T1000 (cell line): ENCODE measurements around the gene TRAFD1.

ENCODE experiments used
- DNase-seq: peaks from one replicate; lab custom pipeline; 2025; ENCODE audit warnings: mixed read lengths; lab: John Stamatoyannopoulos, UW

The TRAFD1 gene

DNA sequence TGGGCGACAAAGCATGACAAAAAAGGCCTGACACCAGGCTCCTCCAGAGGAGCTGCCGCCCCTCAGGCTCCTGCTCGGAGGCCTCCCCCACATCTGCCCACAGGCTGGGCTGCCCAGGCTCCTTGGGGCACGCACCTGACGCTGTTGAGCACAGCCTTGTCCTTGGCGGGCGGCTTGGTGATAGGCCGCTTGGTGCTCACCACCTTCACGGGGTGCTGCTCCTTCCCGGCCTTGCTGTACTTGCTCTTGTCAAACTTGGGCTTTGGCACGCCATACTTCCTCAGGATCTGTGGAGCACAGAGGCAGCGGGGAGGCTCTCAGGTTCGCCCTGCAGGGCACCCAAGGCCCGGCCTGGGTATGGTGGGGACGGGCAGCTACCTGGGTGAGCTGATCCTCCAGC is 53.4 kb downstream of the TRAFD1 start:
- DNase-seq: no peak

- DNase-seq: no peak
These were observed 54.0 kb downstream of the TRAFD1 start for GRCh38 chr12:112179341-112179740.

DNA sequence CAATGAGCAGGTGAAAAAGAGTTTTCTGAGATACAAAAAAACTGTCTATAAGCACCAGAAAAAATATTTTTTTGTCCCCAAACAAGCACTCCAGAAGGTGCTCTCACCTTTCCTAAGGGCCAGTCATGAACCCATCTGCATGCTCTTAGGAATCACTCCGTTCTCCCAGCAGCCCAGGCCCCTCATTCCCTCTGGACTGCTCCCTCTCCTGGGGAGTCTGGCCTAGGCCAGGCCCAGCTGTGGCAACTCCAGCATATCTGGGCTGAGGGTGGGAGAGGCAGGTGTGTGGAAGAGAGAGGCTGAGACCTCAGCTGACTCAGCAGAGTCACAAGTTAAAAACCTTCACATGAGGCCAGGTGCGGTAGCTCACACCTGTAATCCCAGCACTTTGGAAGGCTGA is 54.6 kb downstream of the TRAFD1 start:
- DNase-seq: no peak

DNA sequence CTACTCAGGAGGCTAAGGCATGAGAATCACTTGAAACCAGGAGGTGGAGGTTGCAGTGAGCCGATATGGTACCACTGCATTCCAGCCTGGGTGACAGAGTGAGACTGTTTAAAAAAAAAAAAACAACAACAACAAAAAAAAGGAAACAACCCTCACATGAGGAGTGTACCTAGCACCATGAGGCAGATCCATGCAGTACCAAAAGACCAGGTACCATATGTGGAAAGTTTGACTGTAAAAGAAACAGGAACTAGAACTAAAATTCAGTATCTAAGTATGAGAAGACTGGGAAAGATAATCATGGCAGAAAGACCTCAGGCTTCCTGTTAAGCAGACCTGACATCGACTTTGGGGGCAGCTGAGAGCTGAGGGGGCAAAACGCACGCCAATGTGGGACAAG is 55.1 kb downstream of the TRAFD1 start:
- DNase-seq: no peak

DNA sequence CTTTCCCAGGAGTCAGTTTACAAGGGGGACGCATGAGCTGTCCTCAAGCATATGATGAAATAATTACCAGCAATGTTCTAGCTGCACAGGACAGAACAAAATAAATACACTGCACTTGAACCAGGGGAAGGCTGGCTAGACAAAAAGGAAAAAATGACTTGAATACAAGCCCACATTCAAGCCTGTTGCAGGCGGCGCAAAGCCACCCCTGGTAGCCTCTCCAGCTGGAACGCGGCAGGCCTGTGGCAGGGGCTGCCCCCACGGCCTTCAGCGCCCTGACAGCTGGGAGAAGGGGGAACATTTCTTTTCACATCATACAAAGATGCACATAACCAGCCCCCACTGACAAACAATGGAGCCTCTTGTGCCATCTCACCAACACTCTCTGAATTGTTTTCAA is 57.1 kb downstream of the TRAFD1 start:
- no peak for DNase-seq

DNA sequence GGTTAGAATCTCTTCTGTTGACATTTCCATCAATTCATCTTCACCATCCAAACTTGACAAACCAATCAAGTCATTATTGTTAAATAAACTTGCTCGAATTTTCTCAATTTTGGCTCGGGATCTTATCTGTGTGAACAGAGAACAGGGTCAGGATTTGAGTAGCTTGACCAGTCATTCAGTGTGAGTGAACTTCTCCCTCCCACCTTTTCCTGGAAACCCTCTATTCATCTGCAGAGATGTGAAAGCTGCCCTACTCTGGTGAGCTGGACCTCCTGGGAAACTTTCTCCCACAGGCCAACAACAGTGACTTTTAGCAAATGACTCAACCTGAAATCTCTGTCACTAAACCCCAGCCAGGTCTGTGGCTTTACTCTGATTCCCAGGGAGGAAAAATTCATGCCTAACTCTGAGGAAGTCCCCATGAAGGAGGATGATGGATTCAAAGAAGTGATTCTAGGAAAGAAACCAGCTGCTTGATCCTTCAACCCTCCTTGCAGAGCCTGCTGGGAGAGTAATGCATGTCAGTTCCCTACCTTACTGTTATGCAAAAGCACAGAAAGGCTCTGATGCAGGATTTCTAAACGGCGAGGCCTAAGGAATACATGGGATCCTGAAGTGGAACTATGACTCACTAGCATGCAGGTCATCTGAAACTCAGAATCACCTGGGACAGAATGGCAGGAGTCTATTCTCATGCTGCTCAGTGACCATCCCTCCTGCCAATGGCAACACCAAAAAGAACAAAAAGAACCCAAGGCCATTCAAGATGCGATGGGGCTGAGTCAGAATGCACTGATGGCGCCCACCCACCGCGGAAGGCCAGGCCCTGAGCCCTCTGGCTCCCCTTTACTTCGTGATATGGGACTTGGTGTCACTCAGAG is 58.0 kb downstream of the TRAFD1 start:
- no peak for DNase-seq

GRCh38 chr12:112184056-112184887 is 58.9 kb downstream of the TRAFD1 start:
- DNase-seq: no peak

DNA sequence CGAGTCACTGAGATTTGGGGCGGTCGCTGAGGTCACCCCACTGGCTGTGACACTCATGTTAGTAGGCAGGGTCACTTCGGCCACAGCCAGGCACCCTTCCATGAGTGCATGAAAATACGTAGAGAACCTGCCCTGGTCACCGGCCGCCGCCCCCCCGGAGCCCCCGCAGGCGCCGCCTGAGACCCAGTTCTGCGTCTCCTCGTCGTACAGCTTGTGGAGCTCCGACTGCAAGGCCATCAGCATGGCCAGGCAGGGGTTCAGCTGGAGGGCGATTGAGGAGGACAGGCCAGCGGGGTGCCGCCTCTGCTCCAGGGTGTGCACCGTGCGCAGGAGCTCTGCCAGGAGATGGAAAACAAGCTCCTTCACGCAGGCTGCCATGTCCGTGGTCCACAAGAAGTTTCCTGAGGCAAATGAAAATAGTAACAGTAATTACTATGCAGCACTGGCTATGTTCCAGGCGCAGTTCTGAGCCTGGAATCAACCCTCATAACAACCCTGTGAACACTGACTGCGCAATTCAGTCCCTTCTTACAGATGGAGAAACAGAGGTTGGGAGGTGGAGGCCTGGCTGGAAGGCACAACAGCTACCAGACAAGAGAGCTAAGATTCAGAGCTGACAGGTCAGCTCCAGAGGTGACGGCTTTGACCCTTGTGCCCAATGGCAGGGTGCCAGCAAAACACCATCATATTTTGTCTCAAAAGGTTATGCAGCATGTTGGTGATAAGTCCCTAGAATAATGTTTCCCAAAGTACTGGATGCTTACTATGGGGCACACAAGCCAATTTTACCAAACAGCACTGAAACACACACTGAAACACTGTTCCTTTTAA is 59.9 kb downstream of the TRAFD1 start:
- DNase-seq: no peak

DNA sequence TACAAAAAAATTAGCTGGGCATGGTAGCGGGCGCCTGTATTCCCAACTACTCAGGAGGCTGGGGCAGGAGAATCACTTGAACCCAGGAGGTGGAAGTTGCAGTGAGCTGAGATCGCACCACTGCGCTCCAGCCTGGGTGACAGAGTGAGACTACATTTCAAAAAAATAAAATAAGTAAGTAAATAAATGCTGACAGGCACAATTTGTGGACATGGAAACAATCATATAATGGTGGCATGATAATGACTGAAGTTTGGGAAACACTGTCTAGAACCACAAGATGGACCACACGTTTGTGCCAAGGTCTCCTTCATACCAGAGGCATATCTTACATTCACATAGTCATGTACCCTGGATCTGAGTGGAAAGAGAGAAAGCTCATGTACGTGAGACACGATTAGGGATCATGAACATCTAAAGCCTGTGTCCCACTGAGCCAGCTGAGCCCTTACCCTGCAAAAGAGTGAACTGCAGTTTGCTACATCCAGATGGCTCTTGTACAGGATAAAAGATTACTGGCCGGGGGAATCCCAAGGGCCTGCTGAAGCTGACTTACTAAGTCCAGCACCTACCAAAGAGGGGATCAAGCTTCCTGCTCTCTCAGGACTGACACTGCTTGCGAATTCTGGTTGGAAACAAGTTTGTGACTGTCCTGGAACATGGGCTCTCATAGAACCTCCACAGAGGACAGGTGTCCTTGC is 62.9 kb downstream of the TRAFD1 start:
- no peak for DNase-seq

GRCh38 chr12:112190231-112191025 is 65.1 kb downstream of the TRAFD1 start:
- no peak for DNase-seq

DNA sequence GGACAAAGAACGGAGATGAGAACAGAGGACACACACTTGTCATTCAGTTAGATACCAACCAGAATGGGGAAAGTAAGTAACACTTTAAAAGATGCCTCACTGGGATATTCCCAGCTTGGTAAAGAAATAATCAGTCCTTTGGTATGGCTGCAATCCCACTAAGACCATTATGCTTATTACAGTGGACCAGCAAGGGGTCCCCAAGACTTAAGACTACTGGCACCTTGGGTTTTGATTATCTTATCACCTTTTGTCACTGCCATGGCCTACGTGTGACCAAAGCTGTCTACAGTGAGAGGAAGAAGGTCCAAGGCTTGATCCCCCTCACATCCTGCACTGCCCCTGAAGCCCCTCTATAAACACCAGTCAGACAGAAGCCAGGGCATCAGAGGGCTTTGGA is 65.8 kb downstream of the TRAFD1 start:
- no peak for DNase-seq

DNA sequence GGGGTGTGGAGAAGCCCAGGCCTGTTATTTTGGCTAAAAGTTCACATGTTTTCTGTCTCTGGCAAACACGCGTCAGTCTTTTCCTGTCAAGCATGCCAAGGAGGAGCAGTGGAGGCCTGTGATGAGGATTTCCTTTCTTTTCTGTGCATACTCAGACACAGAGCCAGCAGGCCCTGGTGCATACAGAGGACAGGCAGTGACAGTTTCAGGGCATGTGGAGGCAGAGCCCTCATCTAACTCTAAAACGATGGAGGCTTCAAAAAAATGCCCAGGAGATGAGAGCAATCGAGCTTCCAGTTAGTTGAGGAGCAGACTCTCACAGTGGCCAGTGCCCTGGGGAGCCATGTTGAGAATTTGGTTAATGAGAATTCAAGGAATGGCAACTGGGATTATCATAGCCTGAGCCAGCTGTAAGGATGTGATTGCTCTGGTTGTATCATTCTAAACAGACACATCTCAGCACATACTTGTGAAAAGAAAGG is 66.5 kb downstream of the TRAFD1 start:
- no peak for DNase-seq

DNA sequence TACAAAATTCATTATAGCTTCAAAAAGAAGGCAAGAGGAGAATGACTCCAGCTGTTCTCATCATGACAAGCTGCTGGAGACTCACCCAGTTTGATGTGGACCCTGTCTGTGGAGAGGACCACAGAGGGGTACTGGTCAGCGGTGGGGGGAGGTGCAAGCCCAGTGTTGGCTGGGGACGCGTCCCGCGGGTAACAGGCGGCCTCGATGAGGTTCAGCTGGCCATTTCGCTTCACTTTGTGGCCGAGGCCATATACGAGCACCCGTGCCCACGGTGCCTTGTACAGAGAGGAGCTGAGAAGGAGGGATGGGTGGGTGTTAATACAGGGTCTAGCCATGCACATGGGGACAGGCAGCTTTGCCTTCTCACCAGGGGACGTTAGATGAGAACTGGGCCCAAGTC is 67.1 kb downstream of the TRAFD1 start:
- no peak for DNase-seq

- no peak for DNase-seq
These were observed 69.4 kb downstream of the TRAFD1 start for GRCh38 chr12:112194601-112195247.

GRCh38 chr12:112196196-112196875 is 71.0 kb downstream of the TRAFD1 start:
- no peak for DNase-seq

GRCh38 chr12:112198120-112198733 is 72.9 kb downstream of the TRAFD1 start:
- DNase-seq: no peak

DNA sequence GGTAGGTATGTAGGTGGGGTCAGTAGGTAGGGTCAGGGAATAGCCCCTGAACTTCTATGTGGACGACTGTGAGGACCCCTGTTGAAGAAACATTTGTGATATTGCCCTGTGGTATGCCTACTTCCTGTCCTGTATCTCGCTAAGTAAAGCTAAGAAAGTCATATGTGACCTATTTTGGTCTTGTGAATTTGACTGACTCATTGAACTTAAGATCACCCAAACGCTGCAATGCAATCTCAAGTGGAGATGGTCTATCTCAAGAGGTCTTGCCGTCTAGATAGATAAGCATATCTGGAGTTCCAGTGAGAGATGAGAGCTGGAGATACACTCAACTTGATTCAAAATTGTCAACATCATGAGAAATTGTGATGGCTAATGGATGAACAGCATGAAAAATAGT is 73.8 kb downstream of the TRAFD1 start:
- DNase-seq: no peak
